Measurements from ENCODE around the gene SIX1. TPM values are rescaled to one million over a fixed set of nuclear protein-coding genes. Genes with fewer than 3 reads are reported as not detected.

SIX1 gene
- polyA plus RNA-seq, 1 of the 3 experiments (the other 2 are of a cell fraction) = 52.1 TPM

DNA sequence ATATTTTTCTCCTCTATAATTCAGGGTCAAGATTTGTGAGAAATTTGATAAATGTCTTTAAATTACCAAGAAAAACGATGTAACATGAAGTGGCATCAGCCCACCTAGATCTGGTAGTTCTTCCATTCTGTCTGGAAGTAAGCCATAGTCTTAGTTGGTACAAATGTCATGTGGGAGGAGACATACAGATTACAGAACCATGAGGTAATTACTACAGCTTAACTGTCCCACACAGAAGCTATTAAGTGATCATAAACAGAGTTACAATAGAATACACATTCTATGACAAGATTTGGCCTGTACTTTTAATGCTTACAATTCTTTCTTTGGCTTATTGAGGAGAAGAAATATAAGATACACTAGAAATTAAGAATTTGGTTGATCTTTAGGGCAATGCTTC, 13.7 kb upstream of the SIX1 start:
- Histone ChIP-seq H3K4me3 (ENCODE audit: low read depth in 2 of 2, low read length in 1 of 2) (no peak overlapping the region), H3K36me3 (replicated peaks in 1 of 2; ENCODE audit: control insufficient read depth in 1 of 2, insufficient read depth in 2 of 2, low read length in 1 of 2) (no peaks in the 10 kb centered on the region), H3K27me3 (ENCODE audit: insufficient read depth) (no peaks in the 10 kb centered on the region), H3K9me2 (no peaks in the 10 kb centered on the region), H3K79me2 (ENCODE audit: insufficient read depth) (no peaks in the 10 kb centered on the region), H3K9me3 (no peaks in the 10 kb centered on the region), H3F3A (replicated peaks; ENCODE audit: insufficient read depth) (no peaks in the 10 kb centered on the region), H3K27ac (ENCODE audit: low read depth in 2 of 2, low read length in 1 of 2) (no peak overlapping the region), H4K20me1 (ENCODE audit: insufficient read depth) (no peaks in the 10 kb centered on the region), H3K4me1 (ENCODE audit: control insufficient read depth in 1 of 2, insufficient read depth in 2 of 2, low read depth in 1 of 2, low read length in 1 of 2) (peaks cover 0 to 11% of the 10 kb centered on the region in 2 experiments; a peak in 2 of 4 replicates), H3K4me2 (no peak overlapping the region), H2AFZ (ENCODE audit: low read depth) (no peak overlapping the region), H3K9ac (no peak overlapping the region)
- no peak for DNase-seq
- WGBS (ENCODE audit: low lambda C conversion rate) = 57% methylated on average over 1 of the region's 1 CpG
- CTCF ChIA-PET = interaction anchor here (1.9 kb wide), 1 partner anchor 590 kb away, joined by 6 read pairs; no protein-coding TSS in a partner anchor
- POLR2A ChIA-PET = no interaction called here
- TF ChIP-seq REST (IDR thresholded peaks at IDR 0.05; ENCODE audit: low read depth, low read length) = no peak
- no peak for TF ChIP-seq EZH2phosphoT487 (IDR thresholded peaks at IDR 0.05; ENCODE audit: borderline replicate concordance, low read depth)
- TF ChIP-seq RAD21 (IDR thresholded peaks at IDR 0.05; ENCODE audit: low read length) = no peak
- TF ChIP-seq GABPA (IDR thresholded peaks at IDR 0.05; ENCODE audit: low read depth) = no peak
- no peak for TF ChIP-seq USF1 (IDR thresholded peaks at IDR 0.05; ENCODE audit: borderline replicate concordance, low read depth)
- no peak for TF ChIP-seq FOXJ3 (CRISPR knock-in tag; IDR thresholded peaks at IDR 0.05)
- TF ChIP-seq POLR2AphosphoS5 (IDR thresholded peaks at IDR 0.05; ENCODE audit: low read depth, low read length) = no peak
- no peak for TF ChIP-seq FOXM1 (IDR thresholded peaks at IDR 0.05; ENCODE audit: low read depth)
- TF ChIP-seq NFIC (IDR thresholded peaks at IDR 0.05; ENCODE audit: borderline replicate concordance) = no peak
- TF ChIP-seq YY1 (IDR thresholded peaks at IDR 0.05; ENCODE audit: low read depth) = no peak
- no peak for TF ChIP-seq RXRA (IDR thresholded peaks at IDR 0.05; ENCODE audit: borderline replicate concordance, low read depth)
- no peak for TF ChIP-seq JUND (IDR thresholded peaks at IDR 0.05)
- no peak for TF ChIP-seq SMC3 (IDR thresholded peaks at IDR 0.05; ENCODE audit: low read depth, low read length)
- no peak for TF ChIP-seq IRF3 (IDR thresholded peaks at IDR 0.05; ENCODE audit: low read depth, low read length)
- TF ChIP-seq, protein P1, sequence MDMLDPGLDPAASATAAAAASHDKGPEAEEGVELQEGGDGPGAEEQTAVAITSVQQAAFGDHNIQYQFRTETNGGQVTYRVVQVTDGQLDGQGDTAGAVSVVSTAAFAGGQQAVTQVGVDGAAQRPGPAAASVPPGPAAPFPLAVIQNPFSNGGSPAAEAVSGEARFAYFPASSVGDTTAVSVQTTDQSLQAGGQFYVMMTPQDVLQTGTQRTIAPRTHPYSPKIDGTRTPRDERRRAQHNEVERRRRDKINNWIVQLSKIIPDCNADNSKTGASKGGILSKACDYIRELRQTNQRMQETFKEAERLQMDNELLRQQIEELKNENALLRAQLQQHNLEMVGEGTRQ (IDR thresholded peaks at IDR 0.05; ENCODE audit: borderline replicate concordance, low read depth, low read length) = no peak
- no peak for TF ChIP-seq MEF2A (IDR thresholded peaks at IDR 0.05; ENCODE audit: borderline replicate concordance, low read depth)
- TF ChIP-seq TEAD4 (IDR thresholded peaks at IDR 0.05; ENCODE audit: borderline replicate concordance, insufficient read depth) = no peak
- no peak for TF ChIP-seq FOSL2 (IDR thresholded peaks at IDR 0.05; ENCODE audit: borderline replicate concordance, low read depth)
- TF ChIP-seq, protein P2, sequence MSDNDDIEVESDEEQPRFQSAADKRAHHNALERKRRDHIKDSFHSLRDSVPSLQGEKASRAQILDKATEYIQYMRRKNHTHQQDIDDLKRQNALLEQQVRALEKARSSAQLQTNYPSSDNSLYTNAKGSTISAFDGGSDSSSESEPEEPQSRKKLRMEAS (IDR thresholded peaks at IDR 0.05; ENCODE audit: low read depth) = no peak

Data from SK-N-SH (cell line).